Endothelial cell of umbilical vein (primary cell): ENCODE measurements around the gene ZC2HC1B. TPM values are rescaled to one million over a fixed set of nuclear protein-coding genes. Genes with fewer than 3 reads are reported as not detected.

Experiments used
- BruUV-seq: library from RNA; stranded (reverse); fragments of 400-500 nt; replicated peaks from 2 replicates; lab custom pipeline; 2021; lab: Mats Ljungman, UMichigan
- CTCF ChIA-PET: fragments of 300-600, 350-600 bp; sonication (Branson Sonifier 250); formaldehyde crosslinking; loops from one replicate; lab custom pipeline; 2021; ENCODE audit warnings: antibody characterized with exemption, inconsistent platforms; lab: Charles Lee
- POLR2A ChIA-PET: fragments of 300-600, 350-600 bp; sonication (Branson Sonifier 250); formaldehyde crosslinking; loops from one replicate; lab custom pipeline; 2021; ENCODE audit warnings: antibody characterized with exemption, inconsistent platforms; lab: Charles Lee
- DNase-seq: peaks from one replicate; pipeline ENCODE4 v3.0.0-alpha.2; 2011; ENCODE audit warnings: low read depth, low spot score
- FAIRE-seq: peaks from 2 replicates; lab custom pipeline; 2011; peaks lifted over from hg19 to GRCh38; lab: Jason Lieb, UNC
- H2AFZ ChIP-seq: 2 replicates; pipeline ENCODE4 v1.6.0; 2012; ENCODE audit warnings: low read depth, low read length, control low read depth, inconsistent platforms
- H3K27ac ChIP-seq: 2 replicates; pipeline ENCODE4 v1.5.1; 2011; ENCODE audit warnings: low read depth, mild to moderate bottlenecking, control low read depth, low read length, moderate library complexity; ENCODE audit not compliant: insufficient read depth
- H3K27me3 ChIP-seq, 2 experiments: 2 replicates each; pipeline versions ENCODE4 v1.6.0 to v1.6.1; 2011; ENCODE audit warnings: low read length in 2 of 2, mixed read lengths in 1 of 2; ENCODE audit not compliant: control insufficient read depth in 2 of 2, insufficient read depth in 2 of 2
- H3K36me3 ChIP-seq, 2 experiments: 2 replicates in 1 of 2; 3 replicates in 1 of 2; pipeline ENCODE4 v1.5.1; 2011; ENCODE audit warnings: low read length in 2 of 2, mild to moderate bottlenecking in 1 of 2, moderate library complexity in 1 of 2; ENCODE audit not compliant: control insufficient read depth in 2 of 2, insufficient read depth in 2 of 2; ENCODE audit errors: extremely low read depth in 1 of 2
- H3K4me1 ChIP-seq: 3 replicates; pipeline ENCODE4 v1.5.1; 2011; ENCODE audit warnings: mild to moderate bottlenecking, low read length; ENCODE audit not compliant: control insufficient read depth, insufficient read depth; ENCODE audit errors: extremely low read depth
- H3K4me2 ChIP-seq: 2 replicates; pipeline ENCODE4 v1.6.1; 2011; ENCODE audit warnings: low read length, control low read depth, mixed read lengths; ENCODE audit not compliant: insufficient read depth
- H3K4me3 ChIP-seq, 3 experiments: fragments of 200-600 bp in 1 of 3; sonication (generic), shearing (Covaris generic) in 1 of 3; replicated peaks in 1 of 3; 2 replicates each; pipeline ENCODE4 v1.5.1; 2011 to 2016; ENCODE audit warnings: control low read depth in 3 of 3, low read length in 3 of 3, mild to moderate bottlenecking in 2 of 3, inconsistent platforms in 1 of 3, low read depth in 1 of 3, moderate library complexity in 1 of 3; ENCODE audit not compliant: insufficient read depth in 1 of 3
- H3K79me2 ChIP-seq: 2 replicates; pipeline ENCODE4 v1.6.0; 2012; ENCODE audit warnings: low read length, inconsistent platforms; ENCODE audit not compliant: control insufficient read depth, insufficient read depth
- H3K9ac ChIP-seq: replicated peaks from 2 replicates; pipeline ENCODE3; 2011; ENCODE audit warnings: low read length, control low read depth; ENCODE audit not compliant: insufficient read depth; ENCODE audit errors: extremely low read depth
- H3K9me1 ChIP-seq: replicated peaks from 3 replicates; pipeline ENCODE4 v1.6.0; 2011; ENCODE audit warnings: mild to moderate bottlenecking, low read length; ENCODE audit not compliant: control insufficient read depth, insufficient read depth; ENCODE audit errors: extremely low read depth
- H3K9me3 ChIP-seq: replicated peaks from 2 replicates; pipeline ENCODE4 v1.5.1; 2012; ENCODE audit warnings: low read length, inconsistent platforms; ENCODE audit not compliant: control insufficient read depth, insufficient read depth
- H4K20me1 ChIP-seq: replicated peaks from 2 replicates; pipeline ENCODE3; 2011; ENCODE audit warnings: mild to moderate bottlenecking, low read length; ENCODE audit not compliant: control insufficient read depth, insufficient read depth; ENCODE audit errors: extremely low read depth
- CTCF ChIP-seq, 2 donors: IDR thresholded peaks; 1 replicate in 1 of 2; 2 replicates in 1 of 2; pipeline ENCODE4 v1.5.1; 2011; ENCODE audit warnings: low read length in 2 of 2, mild to moderate bottlenecking in 2 of 2, moderate library complexity in 2 of 2, control low read depth in 1 of 2, inconsistent platforms in 1 of 2, low read depth in 1 of 2; ENCODE audit not compliant: insufficient read depth in 1 of 2; ENCODE audit errors: extremely low read depth in 1 of 2
- EZH2 ChIP-seq: IDR thresholded peaks from 2 replicates; pipeline ENCODE4 v1.6.1; 2012; ENCODE audit warnings: borderline replicate concordance, low read depth, mild to moderate bottlenecking, moderate library complexity, low read length, inconsistent platforms; ENCODE audit not compliant: severe bottlenecking
- FOS ChIP-seq: IDR thresholded peaks from 2 replicates; pipeline ENCODE4 v1.6.1; 2011; ENCODE audit warnings: mild to moderate bottlenecking, low read length, moderate library complexity, borderline replicate concordance; ENCODE audit not compliant: insufficient read depth
- GATA2 ChIP-seq: IDR thresholded peaks from 2 replicates; pipeline ENCODE4 v1.7.0; 2011; ENCODE audit warnings: low read depth, mild to moderate bottlenecking, moderate library complexity, mixed read lengths, low read length; ENCODE audit not compliant: insufficient read length, insufficient read depth
- JUN ChIP-seq: IDR thresholded peaks from 2 replicates; pipeline ENCODE4 v1.6.1; 2011; ENCODE audit warnings: borderline replicate concordance, low read depth; ENCODE audit not compliant: insufficient read length, insufficient read depth
- MAX ChIP-seq: IDR thresholded peaks from 2 replicates; pipeline ENCODE4 v1.6.1; 2011; ENCODE audit not compliant: insufficient read depth, insufficient read length
- MYC ChIP-seq: IDR thresholded peaks from one replicate; pipeline ENCODE4 v1.6.1; 2011; ENCODE audit warnings: mild to moderate bottlenecking, low read depth, low read length
- POLR2A ChIP-seq: IDR thresholded peaks from 2 replicates; pipeline ENCODE4 v1.6.1; 2012; ENCODE audit warnings: low read depth, mild to moderate bottlenecking, control low read depth, low read length
- POLR2AphosphoS5 ChIP-seq: IDR thresholded peaks from 2 replicates; pipeline ENCODE4 v1.6.1; 2012; ENCODE audit warnings: low read depth, mild to moderate bottlenecking, control low read depth, low read length, moderate library complexity; ENCODE audit not compliant: insufficient read depth
- dilution Hi-C: fragments of 300-500 bp; cut with MboI; formaldehyde crosslinking; loops from one replicate; pipeline ENCODE4 v1.15.0; 2019; ENCODE audit warnings: low sequenced_read_pairs; ENCODE audit not compliant: extremely low pct_ligation_motif_present
- intact Hi-C: fragments of 100-400 bp; cut with micrococcal nuclease; formaldehyde crosslinking; loops from one replicate; pipeline ENCODE4 v1.10.0; 2022
- polyA plus RNA-seq, 4 experiments: library from polyadenylated mRNA; depleted of rRNA in 3 of 4; stranded (reverse) in 3 of 4; unstranded in 1 of 4; fragments of >200 nt; gene quantifications; 2 replicates each; pipeline versions ENCODE4 v1.2.1 to v1.2.3, GENCODE V29; 2011 to 2012; ENCODE audit warnings: missing spikeins in 1 of 4
- total RNA-seq: library from RNA; stranded (reverse); gene quantifications from 2 replicates; pipeline ENCODE4 v1.2.3, GENCODE V29; 2021

Gene ZC2HC1B
- total and polyA plus RNA-seq, 2 donors (not counting 3 experiments of a cell fraction or from before 2014, with no cell fraction given): not detected

GRCh38 chr6:143967706-143968376, 103.6 kb downstream of the ZC2HC1B start:
- intact Hi-C loops: no loop called here
- Histone ChIP-seq H3K9me1 (no peaks in the 10 kb centered on the region), H3K4me3 (no peak overlapping the region), H3K36me3 (no peaks in the 10 kb centered on the region), H3K27me3 (peaks cover 8 to 14% of the 10 kb centered on the region in 2 experiments), H2AFZ (no peak overlapping the region), H3K4me1 (no peaks in the 10 kb centered on the region), H3K27ac (no peak overlapping the region), H3K9ac (no peak overlapping the region), H4K20me1 (no peaks in the 10 kb centered on the region), H3K4me2 (no peak overlapping the region), H3K9me3 (no peaks in the 10 kb centered on the region), H3K79me2 (no peaks in the 10 kb centered on the region)
- DNase-seq (no peak), FAIRE-seq (no peak)
- ChIA-PET CTCF (no interaction called here), POLR2A (no interaction called here)
- dilution Hi-C loops: no loop called here
- TF ChIP-seq POLR2AphosphoS5 (no peak), FOS (no peak), JUN (no peak), POLR2A (no peak), EZH2 (no peak)
- BruUV-seq: no TSS peak

- FAIRE-seq (no peak), DNase-seq (no peak)
- dilution Hi-C loops: no loop called here
- no peak overlapping the region for H3K4me2 ChIP-seq
- no peak overlapping the region for H3K4me3 ChIP-seq
- no peaks in the 10 kb centered on the region for H3K79me2 ChIP-seq
- no peaks in the 10 kb centered on the region for H4K20me1 ChIP-seq
- BruUV-seq: no TSS peak
- no peak overlapping the region for H2AFZ ChIP-seq
- no peaks in the 10 kb centered on the region for H3K4me1 ChIP-seq
- TF ChIP-seq POLR2A (no peak), GATA2 (no peak), MYC (no peak), CTCF (IDR thresholded peaks at IDR 0.05; ENCODE audit: extremely low read depth in 1 of 2, insufficient read depth in 1 of 2, low read depth in 1 of 2, low read length in 2 of 2) (no peak), MAX (no peak), EZH2 (no peak)
- ChIA-PET CTCF (no interaction called here), POLR2A (no interaction called here)
- peaks cover 10% of the 10 kb centered on the region in 2 experiments for H3K27me3 ChIP-seq
- no peaks in the 10 kb centered on the region for H3K9me3 ChIP-seq
- no peak overlapping the region for H3K9ac ChIP-seq
- no peak overlapping the region for H3K27ac ChIP-seq
- no peaks in the 10 kb centered on the region for H3K36me3 ChIP-seq
- intact Hi-C loops: no loop called here
- H3K9me1 ChIP-seq: no peaks in the 10 kb centered on the region
Measured at GRCh38 chr6:143969077-143969476, 104.8 kb downstream of the ZC2HC1B start.
